Measurements from ENCODE around the gene GNB1. TPM values are rescaled to one million over a fixed set of nuclear protein-coding genes. Genes with fewer than 3 reads are reported as not detected.

The GNB1 gene
- total RNA-seq, 4 donors from 2014 or later = 54.3 to 102 (median 74.7) TPM

DNA sequence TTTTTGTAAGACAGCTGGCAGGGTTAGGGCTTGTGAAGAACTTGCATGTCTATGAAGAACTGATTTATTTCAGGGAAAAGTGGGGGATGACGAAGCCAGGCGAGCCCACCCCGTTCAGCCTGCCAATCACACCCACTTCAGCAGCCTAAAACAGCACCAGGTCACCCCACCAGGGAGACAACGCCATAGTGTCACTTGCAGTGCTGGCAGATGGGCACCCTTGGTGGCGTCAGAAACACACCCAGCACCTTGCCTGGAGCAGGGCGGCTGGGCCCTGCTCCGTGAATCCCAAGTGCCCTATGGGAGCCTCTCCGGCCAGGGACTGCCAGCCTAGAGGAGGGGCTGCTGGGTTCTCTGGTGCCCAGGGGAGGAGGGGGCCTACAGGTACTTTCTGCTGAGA is 107.6 kb downstream of the GNB1 start:
- no peak for DNase-seq
- TF ChIP-seq, protein P1, sequence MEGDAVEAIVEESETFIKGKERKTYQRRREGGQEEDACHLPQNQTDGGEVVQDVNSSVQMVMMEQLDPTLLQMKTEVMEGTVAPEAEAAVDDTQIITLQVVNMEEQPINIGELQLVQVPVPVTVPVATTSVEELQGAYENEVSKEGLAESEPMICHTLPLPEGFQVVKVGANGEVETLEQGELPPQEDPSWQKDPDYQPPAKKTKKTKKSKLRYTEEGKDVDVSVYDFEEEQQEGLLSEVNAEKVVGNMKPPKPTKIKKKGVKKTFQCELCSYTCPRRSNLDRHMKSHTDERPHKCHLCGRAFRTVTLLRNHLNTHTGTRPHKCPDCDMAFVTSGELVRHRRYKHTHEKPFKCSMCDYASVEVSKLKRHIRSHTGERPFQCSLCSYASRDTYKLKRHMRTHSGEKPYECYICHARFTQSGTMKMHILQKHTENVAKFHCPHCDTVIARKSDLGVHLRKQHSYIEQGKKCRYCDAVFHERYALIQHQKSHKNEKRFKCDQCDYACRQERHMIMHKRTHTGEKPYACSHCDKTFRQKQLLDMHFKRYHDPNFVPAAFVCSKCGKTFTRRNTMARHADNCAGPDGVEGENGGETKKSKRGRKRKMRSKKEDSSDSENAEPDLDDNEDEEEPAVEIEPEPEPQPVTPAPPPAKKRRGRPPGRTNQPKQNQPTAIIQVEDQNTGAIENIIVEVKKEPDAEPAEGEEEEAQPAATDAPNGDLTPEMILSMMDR (IDR thresholded peaks at IDR 0.05) = no peak
- TF ChIP-seq POLR2A (IDR thresholded peaks at IDR 0.05) = no peak
- H3K27ac ChIP-seq = peak overlapping the region; percentile 80 to 98 (median 88)
- H3K36me3 ChIP-seq = peaks cover 6 to 43% (median 18%) of the 10 kb centered on the region in 3 donors
- no peaks in the 10 kb centered on the region for H3K27me3 ChIP-seq
- H3K9me3 ChIP-seq = no peaks in the 10 kb centered on the region
- no peak overlapping the region for H3K4me3 ChIP-seq
- intact Hi-C loops (cut with DNase I) = no loop called here
- 48% methylated on average over 3 of the region's 8 CpGs; no CpG with 5 or more reads in 1 of the 2 donors for WGBS, 2 donors
- H3K4me1 ChIP-seq = peaks cover 40 to 56% (median 49%) of the 10 kb centered on the region in 3 donors

DNA sequence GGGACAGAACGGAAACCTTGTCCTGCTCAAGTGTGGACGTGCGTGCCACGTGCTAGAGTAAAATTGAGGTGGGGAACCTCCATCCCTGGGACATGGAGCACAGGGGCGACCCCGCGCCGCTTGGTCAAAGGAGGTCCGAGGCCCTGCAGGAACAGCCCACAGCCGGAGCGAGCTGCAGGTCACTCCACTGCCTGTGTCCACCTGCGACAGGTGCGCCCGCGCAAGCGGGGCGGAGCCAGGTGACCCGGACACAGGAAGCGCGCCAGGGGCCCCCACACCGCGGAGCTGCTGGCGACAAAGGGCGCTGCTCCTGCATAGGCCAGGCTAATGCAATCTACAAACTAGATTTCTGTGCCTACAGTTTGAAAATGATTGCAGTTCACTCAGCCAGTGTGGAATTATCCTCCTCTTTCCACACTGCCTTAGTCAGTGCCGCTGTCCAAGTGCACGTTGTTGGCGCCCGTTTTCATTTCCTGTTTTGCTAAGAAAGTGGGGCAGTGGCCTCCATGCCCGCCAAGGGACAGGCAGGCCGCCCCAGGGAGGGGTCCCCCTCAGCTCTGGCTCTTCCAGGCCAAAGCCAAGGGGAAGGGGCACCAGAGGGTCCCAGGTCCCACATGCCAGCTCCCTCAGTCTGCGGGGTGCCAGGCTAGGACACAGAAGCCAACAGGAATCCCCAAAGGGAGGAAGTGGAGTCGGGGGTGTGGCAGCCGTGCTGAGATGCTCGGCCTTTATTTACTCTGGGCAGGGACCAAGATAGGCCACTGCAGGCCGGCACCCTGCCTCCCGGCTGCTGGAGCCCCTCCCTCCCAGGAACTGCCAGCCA is 108.3 kb downstream of the GNB1 start:
- Histone ChIP-seq H3K4me1 (peaks cover 40 to 60% (median 49%) of the 10 kb centered on the region in 3 donors), H3K27ac (peak overlapping the region; percentile 80 to 98 (median 88)), H3K9me3 (no peaks in the 10 kb centered on the region), H3K36me3 (peaks cover 6 to 36% (median 12%) of the 10 kb centered on the region in 3 donors), H3K4me3 (peak overlapping the region; percentile 8 to 56 (median 38)), H3K27me3 (no peaks in the 10 kb centered on the region)
- intact Hi-C loops (cut with DNase I) = no loop called here
- 0% methylated on average over 15 of the region's 36 CpGs for WGBS, 2 donors
- DNase-seq = no peak
- peak in 1 of 4 donors; percentile 11 for TF ChIP-seq POLR2A (IDR thresholded peaks at IDR 0.05)
- TF ChIP-seq, protein P1 (IDR thresholded peaks at IDR 0.05) = no peak

DNA sequence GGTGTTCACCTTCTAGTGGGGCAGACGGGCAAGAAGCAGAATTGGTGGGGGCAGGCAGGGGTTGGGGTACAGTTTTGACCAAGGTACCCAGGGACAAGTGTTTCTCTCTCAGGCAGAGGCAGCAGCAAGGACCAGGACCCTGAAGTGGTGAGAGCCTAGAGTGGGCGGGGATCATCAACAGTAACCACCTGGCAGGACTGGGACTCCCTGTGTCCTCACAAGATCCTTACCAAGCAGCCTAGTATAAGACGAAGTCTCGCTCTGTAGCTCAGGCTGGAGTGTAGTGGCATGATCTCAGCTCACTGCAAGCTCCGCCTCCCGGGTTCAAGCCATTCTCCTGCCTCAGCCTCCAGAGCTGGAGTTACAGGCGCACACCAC is 109.4 kb downstream of the GNB1 start:
- intact Hi-C loops (cut with DNase I) = no loop called here
- no peaks in the 10 kb centered on the region for H3K9me3 ChIP-seq

DNA sequence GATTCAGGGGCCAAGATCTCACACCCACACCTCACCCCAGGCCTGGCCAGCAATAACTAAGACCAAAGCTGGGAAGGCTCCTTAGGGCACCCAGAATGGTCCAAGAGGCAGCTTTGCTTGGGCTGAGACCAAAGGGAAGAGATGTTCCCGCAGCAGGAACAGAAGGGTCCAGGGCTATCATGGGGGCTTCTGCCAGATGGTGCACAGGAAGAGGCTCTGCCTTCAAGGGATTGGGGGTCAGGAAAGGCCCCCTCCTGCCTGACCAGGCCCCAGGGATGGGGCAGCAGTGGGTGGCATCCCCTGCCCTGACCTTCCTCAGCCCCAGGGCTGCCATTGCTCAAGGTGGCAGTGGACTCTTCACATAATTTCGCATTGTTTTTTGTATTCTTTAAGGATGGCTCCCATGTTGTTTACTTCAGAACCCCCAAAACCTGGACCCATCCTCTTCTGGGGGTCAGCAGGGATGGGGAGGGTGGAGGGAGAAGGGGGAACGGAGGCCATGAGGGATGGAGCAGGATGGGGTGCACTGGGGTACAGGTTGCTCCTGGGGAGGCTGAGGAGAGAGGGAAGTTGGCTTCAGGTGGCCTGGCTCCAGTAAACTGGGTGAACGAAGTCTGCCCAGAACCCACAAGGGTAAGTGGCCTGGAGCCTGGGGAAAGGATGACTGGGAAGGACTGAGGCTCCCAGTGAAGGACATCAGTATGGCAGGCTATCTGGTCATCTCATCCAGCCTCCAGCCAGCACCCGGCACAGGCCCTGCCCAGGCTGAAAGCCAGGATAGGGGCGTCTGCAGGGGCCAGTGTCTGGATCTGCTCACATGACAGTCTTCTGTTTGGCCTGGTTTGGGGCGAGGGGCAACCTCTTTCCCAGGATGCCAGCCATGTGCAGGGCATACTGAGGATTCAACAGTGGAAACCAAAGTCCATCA is 110.0 kb downstream of the GNB1 start:
- H3K36me3 ChIP-seq = peaks cover 0 to 19% (median 0%) of the 10 kb centered on the region in 3 donors
- TF ChIP-seq POLR2A (IDR thresholded peaks at IDR 0.05) = no peak
- TF ChIP-seq, protein P1 (IDR thresholded peaks at IDR 0.05) = no peak
- no peaks in the 10 kb centered on the region for H3K9me3 ChIP-seq
- H3K4me3 ChIP-seq = no peak overlapping the region
- intact Hi-C loops (cut with DNase I) = no loop called here
- no peaks in the 10 kb centered on the region for H3K27me3 ChIP-seq
- peak overlapping the region; percentile 63 to 98 (median 88) for H3K27ac ChIP-seq
- peaks cover 50 to 77% (median 63%) of the 10 kb centered on the region in 3 donors for H3K4me1 ChIP-seq
- WGBS, 2 donors = 54 to 70% methylated on average over 5 of the region's 7 CpGs
- DNase-seq = no peak

More for the DNA sequence above, 109.4 kb downstream of the GNB1 start:
- peak overlapping the region in 3 of 4 donors; percentile 80 to 98 (median 96) for H3K27ac ChIP-seq
- WGBS, 2 donors = 72 to 76% methylated on average over 5 to 6 of the region's 7 CpGs
- H3K4me1 ChIP-seq = peaks cover 43 to 71% (median 57%) of the 10 kb centered on the region in 3 donors
- no peaks in the 10 kb centered on the region for H3K27me3 ChIP-seq
- TF ChIP-seq, protein P1 (IDR thresholded peaks at IDR 0.05) = no peak
- no peak for TF ChIP-seq POLR2A (IDR thresholded peaks at IDR 0.05)
- no peak for DNase-seq
- H3K36me3 ChIP-seq = peaks cover 0 to 25% (median 4%) of the 10 kb centered on the region in 3 donors
- H3K4me3 ChIP-seq = peak overlapping the region in 1 of 4 donors; percentile 56
